GM21528 (cell line): Measurements from ENCODE around the gene CTNNA2.

ENCODE experiments used
- ATAC-seq: cut with Tn5 transposase; IDR thresholded peaks from one replicate; pipeline ENCODE4 v1.9.1; 2021; ENCODE audit warnings: mild to moderate bottlenecking, moderate library complexity; ENCODE audit not compliant: unreplicated experiment, low FRiP score

CTNNA2 gene

GRCh38 chr2:80413136-80413535, 900.3 kb downstream of the CTNNA2 start:
- no peak for ATAC-seq

GRCh38 chr2:80417737-80418136, 904.9 kb downstream of the CTNNA2 start:
- ATAC-seq, result no peak

GRCh38 chr2:80420530-80421208, 907.8 kb downstream of the CTNNA2 start:
- ATAC-seq, result no peak

- no peak for ATAC-seq
Observed at GRCh38 chr2:80429251-80429650, 916.4 kb downstream of the CTNNA2 start.

- no peak for ATAC-seq
Observed at GRCh38 chr2:80437959-80438358, 925.1 kb downstream of the CTNNA2 start.

GRCh38 chr2:80438686-80439085, 925.8 kb downstream of the CTNNA2 start:
- ATAC-seq, result no peak

GRCh38 chr2:80454628-80455027, 941.8 kb downstream of the CTNNA2 start:
- no peak for ATAC-seq

GRCh38 chr2:80459028-80459427, 946.2 kb downstream of the CTNNA2 start:
- ATAC-seq, result no peak

- ATAC-seq, result no peak
Observed at GRCh38 chr2:80461505-80462197, 948.8 kb downstream of the CTNNA2 start.

- no peak for ATAC-seq
Observed at GRCh38 chr2:80462654-80463053, 949.8 kb downstream of the CTNNA2 start.

GRCh38 chr2:80464275-80464674, 951.4 kb downstream of the CTNNA2 start:
- no peak for ATAC-seq

GRCh38 chr2:80467262-80467811, 954.5 kb downstream of the CTNNA2 start:
- no peak for ATAC-seq

- ATAC-seq, result no peak
Observed at GRCh38 chr2:80469428-80469827, 956.6 kb downstream of the CTNNA2 start.

GRCh38 chr2:80473069-80473468, 960.2 kb downstream of the CTNNA2 start:
- ATAC-seq, result no peak

GRCh38 chr2:80473796-80474195, 960.9 kb downstream of the CTNNA2 start:
- no peak for ATAC-seq

GRCh38 chr2:80475970-80476369, 963.1 kb downstream of the CTNNA2 start:
- no peak for ATAC-seq

- ATAC-seq, result no peak
Observed at GRCh38 chr2:80476535-80477117, 963.8 kb downstream of the CTNNA2 start.

GRCh38 chr2:80482276-80482675, 969.4 kb downstream of the CTNNA2 start:
- ATAC-seq, result no peak

GRCh38 chr2:80489717-80490116, 976.9 kb downstream of the CTNNA2 start:
- ATAC-seq, result no peak

GRCh38 chr2:80490964-80491363, 978.1 kb downstream of the CTNNA2 start:
- ATAC-seq, result no peak

- ATAC-seq, result no peak
Observed at GRCh38 chr2:80496346-80496745, 983.5 kb downstream of the CTNNA2 start.

GRCh38 chr2:80496775-80497174, 983.9 kb downstream of the CTNNA2 start:
- no peak for ATAC-seq
